Erythroblast (primary cell): ENCODE data around the gene ZNF398.

ENCODE experiments used
- GATA1 ChIP-seq: IDR thresholded peaks from 2 replicates; pipeline ENCODE4 v1.6.1; 2011; ENCODE audit warnings: low read depth, mild to moderate bottlenecking, control low read depth, low read length, moderate library complexity
- POLR2A ChIP-seq: IDR thresholded peaks from 2 replicates; pipeline ENCODE4 v1.6.1; 2011; ENCODE audit warnings: mild to moderate bottlenecking, low read length

DNA sequence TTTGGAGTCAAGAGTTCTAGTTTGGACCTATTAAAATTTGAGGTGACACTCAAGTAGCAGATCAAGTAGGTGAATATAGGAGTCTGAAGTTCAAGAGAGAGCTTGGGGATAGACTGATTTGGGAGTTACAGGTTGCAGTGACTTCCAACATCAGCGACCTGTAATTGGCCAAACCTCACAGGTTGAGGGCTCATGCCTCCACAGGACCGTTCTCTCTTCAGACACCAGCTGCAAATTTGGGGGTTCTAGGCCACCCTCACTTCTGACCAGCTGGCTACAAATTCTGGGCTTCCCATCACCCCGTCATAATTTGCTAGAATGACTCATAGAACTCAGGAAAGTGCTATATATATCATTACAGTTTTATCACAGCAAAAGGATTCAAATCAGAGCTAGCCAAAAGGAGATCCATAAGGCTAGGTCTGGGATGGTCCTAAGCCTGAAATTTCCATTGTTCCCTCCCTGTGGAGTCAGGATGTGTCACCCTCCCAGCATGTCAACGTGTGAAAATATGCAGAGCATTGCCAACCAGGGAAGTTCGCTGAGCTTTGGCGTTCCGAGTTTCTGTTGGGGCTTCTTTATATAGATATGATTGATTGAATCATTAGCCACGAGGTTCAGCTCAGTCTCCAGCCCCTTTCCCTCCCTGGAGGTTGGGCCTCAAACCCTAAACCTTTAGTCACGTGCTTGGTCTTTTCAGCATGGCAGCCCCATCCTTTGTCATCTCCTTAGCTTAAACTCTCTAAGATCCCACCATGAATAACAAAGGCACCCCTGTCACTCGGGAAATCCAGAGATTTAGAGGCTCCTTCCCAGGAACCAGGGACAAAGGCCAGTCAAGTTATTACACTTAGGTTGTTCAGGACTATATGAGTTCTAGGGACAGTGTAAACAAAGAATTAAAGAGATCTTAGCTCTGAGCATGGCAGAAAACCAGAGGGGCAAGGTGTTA, 71.5 kb downstream of the ZNF398 start:
- TF ChIP-seq POLR2A (no peak), GATA1 (no peak)
